Progenitor cell of endocrine pancreas (in vitro differentiated cells): ENCODE measurements around the gene SLC16A11. TPM values are rescaled to one million over a fixed set of nuclear protein-coding genes. Genes with fewer than 3 reads are reported as not detected.
"Not testable (repeated sequence)": the region's sequence is repeated elsewhere in the genome, so short reads cannot be mapped to it uniquely, and the experiment has no call there.

ENCODE experiments used
- DNase-seq: peaks from one replicate; pipeline ENCODE4 v3.0.0; 2021; ENCODE audit warnings: low spot score; ENCODE audit not compliant: unreplicated experiment
- H3K27ac Mint-ChIP-seq: 2 replicates; pipeline ENCODE4 v1.8.0; 2021; ENCODE audit warnings: mild to moderate bottlenecking, moderate library complexity, mixed read lengths
- H3K27me3 Mint-ChIP-seq: 2 replicates; pipeline ENCODE4 v1.8.0; 2021; ENCODE audit warnings: mixed read lengths
- H3K36me3 Mint-ChIP-seq: 2 replicates; pipeline ENCODE4 v1.8.0; 2022; ENCODE audit warnings: mixed read lengths; ENCODE audit not compliant: insufficient read depth
- H3K4me1 Mint-ChIP-seq: 2 replicates; pipeline ENCODE4 v1.8.0; 2021; ENCODE audit warnings: low read depth, mixed read lengths
- H3K4me3 Mint-ChIP-seq: 2 replicates; pipeline ENCODE4 v1.8.0; 2021; ENCODE audit warnings: low read depth, mild to moderate bottlenecking, moderate library complexity, mixed read lengths
- H3K9me3 Mint-ChIP-seq: 2 replicates; pipeline ENCODE4 v1.8.0; 2021; ENCODE audit warnings: low read depth, mixed read lengths
- long read RNA-seq: library from polyadenylated mRNA; unstranded; transcript quantifications from one replicate; pipeline ENCODE4 v2.0.0, GENCODE V29; 2020
- total RNA-seq: library from RNA; stranded (reverse); gene quantifications from 2 replicates; pipeline ENCODE4 v1.2.1, GENCODE V29; 2021
- TF ChIP-seq, protein P1 (sequence below): fragments of 200-600 bp; sonication (generic); IDR thresholded peaks from one replicate; pipeline ENCODE4 v1.5.0; 2021; ENCODE audit warnings: antibody characterized with exemption, mild to moderate bottlenecking; ENCODE audit not compliant: unreplicated experiment

The SLC16A11 gene, protein sequence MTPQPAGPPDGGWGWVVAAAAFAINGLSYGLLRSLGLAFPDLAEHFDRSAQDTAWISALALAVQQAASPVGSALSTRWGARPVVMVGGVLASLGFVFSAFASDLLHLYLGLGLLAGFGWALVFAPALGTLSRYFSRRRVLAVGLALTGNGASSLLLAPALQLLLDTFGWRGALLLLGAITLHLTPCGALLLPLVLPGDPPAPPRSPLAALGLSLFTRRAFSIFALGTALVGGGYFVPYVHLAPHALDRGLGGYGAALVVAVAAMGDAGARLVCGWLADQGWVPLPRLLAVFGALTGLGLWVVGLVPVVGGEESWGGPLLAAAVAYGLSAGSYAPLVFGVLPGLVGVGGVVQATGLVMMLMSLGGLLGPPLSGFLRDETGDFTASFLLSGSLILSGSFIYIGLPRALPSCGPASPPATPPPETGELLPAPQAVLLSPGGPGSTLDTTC
- 0.84 and 1.4 TPM in 2 replicates for total RNA-seq
- long read RNA-seq = 0 reads

DNA sequence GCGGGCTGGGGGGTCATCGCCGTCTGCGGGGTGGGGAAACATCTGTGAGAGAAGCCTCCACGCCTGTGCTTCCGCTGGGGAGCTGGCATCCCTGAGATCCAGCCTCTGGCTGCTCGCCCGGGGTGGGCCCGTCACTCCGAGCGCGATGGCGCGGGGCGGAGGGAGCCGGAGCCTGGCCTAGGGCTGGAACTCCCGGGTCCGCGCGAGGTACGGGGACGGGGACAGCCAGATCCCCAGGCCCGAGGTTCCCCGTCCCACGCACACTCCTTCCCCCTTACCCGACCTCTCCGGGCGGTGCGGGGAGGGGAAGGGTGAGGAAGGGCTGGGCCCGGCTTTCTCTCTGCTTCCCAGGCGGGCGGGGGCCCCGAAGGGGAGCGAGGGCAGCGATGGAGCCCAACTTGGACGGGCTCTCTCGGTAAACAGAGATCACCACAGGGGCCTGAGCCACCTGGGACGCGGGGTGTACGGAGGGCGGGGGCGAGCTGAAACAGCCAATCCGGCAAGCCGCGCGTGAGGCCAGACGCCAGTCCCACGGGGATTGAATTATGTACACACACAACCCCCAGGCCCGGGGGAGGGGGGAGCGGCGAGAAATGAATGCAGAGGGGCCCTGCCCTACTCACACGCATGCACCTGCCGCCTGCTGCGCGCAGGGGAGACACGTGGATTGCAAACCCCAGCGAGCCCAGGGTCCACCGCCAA is at the start of gene SLC16A11:
SLC16A11 (minus strand) TSS at position 596 of the 702 bp plus-strand sequence; CDS start at position 17, 579 bp downstream.
- Mint-ChIP-seq H3K9me3 (no peaks in the 10 kb centered on the region), H3K27ac (no peak within 1 kb of the TSS), H3K4me1 (peaks cover 25% of the 10 kb centered on the region), H3K4me3 (peak within 1 kb of the TSS; percentile 41), H3K27me3 (peaks cover 38% of the 10 kb centered on the region), H3K36me3 (no peaks in the 10 kb centered on the region)
- peak; percentile 33 for DNase-seq
- TF ChIP-seq, protein P1, sequence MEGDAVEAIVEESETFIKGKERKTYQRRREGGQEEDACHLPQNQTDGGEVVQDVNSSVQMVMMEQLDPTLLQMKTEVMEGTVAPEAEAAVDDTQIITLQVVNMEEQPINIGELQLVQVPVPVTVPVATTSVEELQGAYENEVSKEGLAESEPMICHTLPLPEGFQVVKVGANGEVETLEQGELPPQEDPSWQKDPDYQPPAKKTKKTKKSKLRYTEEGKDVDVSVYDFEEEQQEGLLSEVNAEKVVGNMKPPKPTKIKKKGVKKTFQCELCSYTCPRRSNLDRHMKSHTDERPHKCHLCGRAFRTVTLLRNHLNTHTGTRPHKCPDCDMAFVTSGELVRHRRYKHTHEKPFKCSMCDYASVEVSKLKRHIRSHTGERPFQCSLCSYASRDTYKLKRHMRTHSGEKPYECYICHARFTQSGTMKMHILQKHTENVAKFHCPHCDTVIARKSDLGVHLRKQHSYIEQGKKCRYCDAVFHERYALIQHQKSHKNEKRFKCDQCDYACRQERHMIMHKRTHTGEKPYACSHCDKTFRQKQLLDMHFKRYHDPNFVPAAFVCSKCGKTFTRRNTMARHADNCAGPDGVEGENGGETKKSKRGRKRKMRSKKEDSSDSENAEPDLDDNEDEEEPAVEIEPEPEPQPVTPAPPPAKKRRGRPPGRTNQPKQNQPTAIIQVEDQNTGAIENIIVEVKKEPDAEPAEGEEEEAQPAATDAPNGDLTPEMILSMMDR = no peak

DNA sequence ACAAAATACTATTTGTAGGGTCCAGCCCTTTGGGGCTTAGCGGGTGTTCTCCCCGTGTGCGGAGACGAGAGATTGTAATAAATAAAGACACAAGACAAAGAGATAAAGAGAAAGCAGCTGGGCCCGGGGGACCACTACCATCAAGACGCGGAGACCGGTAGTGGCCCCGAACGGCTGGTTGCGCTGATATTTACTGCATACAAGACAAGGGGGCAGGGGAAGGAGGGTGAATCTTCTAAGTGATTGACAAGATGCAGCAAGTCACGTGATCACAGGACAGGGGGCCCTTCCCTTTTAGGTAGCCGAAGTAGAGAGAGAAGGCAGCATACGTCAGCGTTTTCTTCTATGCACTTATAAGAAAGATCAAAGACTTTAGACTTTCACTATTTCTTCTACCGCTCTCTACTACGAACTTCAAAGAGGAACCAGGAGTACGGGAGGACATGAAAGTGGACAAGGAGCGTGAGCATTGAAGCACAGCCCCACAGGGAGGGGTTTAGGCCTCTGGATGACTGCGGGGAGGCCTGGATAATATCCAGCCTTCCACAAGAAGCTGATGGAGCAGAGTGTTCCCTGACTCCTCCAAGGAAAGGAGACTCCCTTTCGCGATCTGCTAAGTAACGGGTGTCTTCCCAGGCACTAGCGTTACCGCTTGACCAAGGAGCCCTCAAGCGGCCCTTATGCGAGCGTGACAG is 47.6 kb upstream of the SLC16A11 start:
- peaks cover 15% of the 10 kb centered on the region for H3K4me1 Mint-ChIP-seq
- not testable (repeated sequence) for H3K27ac Mint-ChIP-seq, H3K4me3 Mint-ChIP-seq, H3K9me3 Mint-ChIP-seq, H3K27me3 Mint-ChIP-seq, H3K36me3 Mint-ChIP-seq, DNase-seq

DNA sequence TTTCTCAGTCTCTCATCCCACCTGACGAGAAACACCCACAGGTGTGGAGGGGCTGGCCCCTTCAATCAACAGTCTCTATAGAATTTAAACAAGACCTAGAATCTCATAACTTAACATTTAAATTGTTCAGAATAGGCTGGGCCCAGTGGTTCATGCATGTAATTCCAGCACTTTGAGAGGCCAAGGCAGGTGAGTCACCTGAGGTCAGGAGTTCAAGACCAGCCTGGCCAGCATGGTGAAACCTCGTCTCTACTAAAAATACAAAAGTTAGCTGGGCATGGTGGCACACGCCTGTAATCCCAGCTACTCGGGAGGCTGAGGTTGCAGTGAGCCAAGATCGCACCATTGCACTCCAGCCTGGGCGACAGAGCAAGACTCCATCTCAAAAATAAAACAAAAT is 45.7 kb upstream of the SLC16A11 start:
- H3K27ac Mint-ChIP-seq, H3K27me3 Mint-ChIP-seq, H3K4me3 Mint-ChIP-seq, H3K9me3 Mint-ChIP-seq, DNase-seq, H3K36me3 Mint-ChIP-seq: not testable (repeated sequence)
- H3K4me1 Mint-ChIP-seq = peaks cover 15% of the 10 kb centered on the region

DNA sequence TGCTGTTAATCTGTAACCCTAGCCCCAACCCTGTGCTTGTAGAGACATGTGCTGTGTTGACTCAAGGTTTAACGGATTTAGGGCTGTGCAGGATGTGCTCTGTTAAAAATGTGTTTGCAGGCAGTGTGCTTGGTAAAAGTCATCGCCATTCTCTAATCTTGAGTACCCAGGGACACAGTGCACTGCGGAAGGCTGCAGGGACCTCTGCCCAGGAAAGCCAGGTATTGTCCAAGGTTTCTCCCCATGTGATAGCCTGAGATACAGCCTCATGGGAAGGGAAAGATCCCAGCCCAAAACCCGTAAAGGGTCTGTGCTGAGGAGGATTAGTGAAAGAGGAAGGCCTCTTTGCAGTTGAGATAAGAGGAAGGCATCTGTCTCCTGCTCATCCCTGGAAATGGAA is 44.5 kb upstream of the SLC16A11 start:
- not testable (repeated sequence) for H3K4me3 Mint-ChIP-seq, H3K27me3 Mint-ChIP-seq, H3K9me3 Mint-ChIP-seq, H3K27ac Mint-ChIP-seq, H3K36me3 Mint-ChIP-seq, DNase-seq
- peaks cover 15% of the 10 kb centered on the region for H3K4me1 Mint-ChIP-seq

DNA sequence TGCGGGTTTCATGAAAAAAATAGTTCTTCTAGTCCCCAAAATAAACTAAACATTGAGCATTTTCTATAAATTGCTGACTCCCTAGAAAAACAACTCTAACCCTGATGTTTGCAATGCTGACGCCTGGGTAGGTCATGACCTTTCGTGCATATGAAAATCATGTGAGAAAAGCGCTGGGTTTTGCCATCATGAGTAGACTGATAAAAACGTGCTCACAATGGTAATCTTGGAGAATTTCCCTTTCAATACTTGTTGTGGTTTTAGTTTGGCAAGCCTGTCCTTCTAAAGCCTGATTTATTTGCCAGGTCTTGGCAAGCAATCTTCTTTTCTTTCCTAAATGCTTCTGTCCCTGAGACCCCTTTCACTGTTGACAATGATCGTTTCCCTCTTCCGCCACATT is 40.2 kb upstream of the SLC16A11 start:
- H3K27ac Mint-ChIP-seq = no peak overlapping the region
- no peak overlapping the region for H3K4me3 Mint-ChIP-seq
- peaks cover 4% of the 10 kb centered on the region for H3K27me3 Mint-ChIP-seq
- no peaks in the 10 kb centered on the region for H3K9me3 Mint-ChIP-seq
- DNase-seq = no peak
- TF ChIP-seq, protein P1 = no peak
- H3K36me3 Mint-ChIP-seq = no peaks in the 10 kb centered on the region
- H3K4me1 Mint-ChIP-seq = peaks cover 13% of the 10 kb centered on the region

DNA sequence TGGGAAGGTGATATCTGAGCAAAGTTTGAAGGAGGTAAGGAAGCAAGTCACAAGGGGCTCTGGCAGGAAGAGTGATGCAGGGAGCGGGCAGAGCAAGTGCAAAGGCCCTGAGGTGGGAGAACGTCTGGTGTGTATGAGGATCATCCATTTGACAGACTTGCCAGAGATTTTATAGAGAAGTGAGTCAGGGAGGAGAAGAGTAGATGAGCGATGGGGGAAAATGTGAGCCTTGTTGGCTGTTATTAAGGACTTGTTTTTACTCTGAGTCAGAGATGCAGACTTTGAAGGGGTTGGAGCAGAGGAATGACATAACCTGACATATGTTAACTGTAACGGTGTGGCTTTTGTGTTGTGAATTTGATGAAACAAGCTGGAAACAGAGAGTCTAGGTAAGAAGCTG is 39.7 kb upstream of the SLC16A11 start:
- H3K36me3 Mint-ChIP-seq = no peaks in the 10 kb centered on the region
- TF ChIP-seq, protein P1 = no peak
- H3K9me3 Mint-ChIP-seq = no peaks in the 10 kb centered on the region
- H3K27me3 Mint-ChIP-seq = peaks cover 8% of the 10 kb centered on the region
- DNase-seq = no peak
- H3K27ac Mint-ChIP-seq = no peak overlapping the region
- no peak overlapping the region for H3K4me3 Mint-ChIP-seq
- peaks cover 8% of the 10 kb centered on the region for H3K4me1 Mint-ChIP-seq
